ENCODE measurements around the gene PPP4R2.
"Not testable (repeated sequence)": the region's sequence is repeated elsewhere in the genome, so short reads cannot be mapped to it uniquely, and the experiment has no call there.

The PPP4R2 gene

GRCh38 chr3:73026111-73026759 is 29.6 kb downstream of the PPP4R2 start:
- DNase-seq (ENCODE audit: low read depth), result no peak

- no peak for DNase-seq (ENCODE audit: low read depth)
These were observed 30.1 kb downstream of the PPP4R2 start for GRCh38 chr3:73026760-73027113.

DNA sequence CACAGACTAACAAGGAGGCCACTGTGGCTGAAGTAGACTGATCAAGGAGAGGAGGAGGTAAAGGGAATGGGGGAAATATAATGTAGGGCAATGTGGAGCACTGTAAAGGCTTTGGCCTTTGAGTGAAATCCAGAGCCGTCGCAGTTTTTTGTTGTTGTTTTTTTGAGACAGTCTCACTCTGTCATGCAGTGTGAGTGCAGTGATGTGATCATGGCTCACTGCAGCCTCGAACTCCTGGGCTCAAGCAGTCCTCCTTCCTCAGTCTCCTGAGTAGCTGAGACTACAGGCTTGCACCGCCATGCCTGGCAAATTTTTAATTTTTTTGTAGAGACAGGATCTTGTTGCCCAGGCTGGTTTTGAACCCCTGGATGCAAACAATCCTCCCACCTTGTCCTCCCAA is 32.2 kb downstream of the PPP4R2 start:
- DNase-seq (ENCODE audit: low read depth), result no peak

GRCh38 chr3:73029321-73029796 is 32.7 kb downstream of the PPP4R2 start:
- DNase-seq (ENCODE audit: low read depth), result no peak

- DNase-seq (ENCODE audit: low read depth), result no peak
These were observed 33.5 kb downstream of the PPP4R2 start for GRCh38 chr3:73030073-73030597.

GRCh38 chr3:73031573-73032103 is 35.0 kb downstream of the PPP4R2 start:
- no peak for DNase-seq (ENCODE audit: low read depth)

- no peak for DNase-seq (ENCODE audit: low read depth)
These were observed 40.3 kb downstream of the PPP4R2 start for GRCh38 chr3:73036694-73037591.

DNA sequence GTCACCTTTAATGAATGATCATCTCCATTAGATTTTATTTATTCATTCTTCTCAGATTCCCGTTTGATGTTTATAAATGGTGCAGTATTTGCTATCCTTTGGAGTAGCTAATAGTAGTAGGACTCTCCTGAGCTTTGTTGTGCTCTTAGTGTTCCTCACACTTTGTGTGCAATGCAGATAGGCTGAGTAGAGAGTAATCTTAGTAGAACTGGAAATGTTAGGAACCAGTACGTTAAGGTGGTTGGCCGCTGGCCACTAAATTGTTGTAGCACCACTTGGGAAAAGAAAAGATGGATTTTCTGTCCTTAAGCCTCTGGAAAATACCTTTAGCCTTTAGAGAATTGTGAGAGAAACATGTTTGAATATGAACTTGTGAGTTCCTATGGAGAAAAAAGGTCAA is 44.9 kb downstream of the PPP4R2 start:
- no peak for DNase-seq (ENCODE audit: low read depth)

DNA sequence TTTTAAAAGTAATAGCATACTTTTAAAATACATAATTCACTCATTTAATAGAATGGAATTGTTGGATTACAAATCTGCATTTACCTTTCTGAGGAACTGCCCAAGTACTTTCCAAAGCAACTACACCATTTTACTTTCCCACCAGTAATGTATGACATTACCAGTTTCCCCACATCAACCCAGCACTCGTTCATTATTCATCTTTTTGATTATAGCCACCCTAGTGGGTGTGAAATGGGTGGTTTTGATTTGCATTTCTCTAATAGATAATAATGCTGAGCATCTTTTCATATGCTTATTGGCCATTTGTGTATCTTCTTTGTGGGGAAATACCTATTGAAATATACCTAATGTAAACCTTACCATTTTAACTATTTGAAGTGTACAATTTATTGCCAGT is 46.8 kb downstream of the PPP4R2 start:
- DNase-seq (ENCODE audit: low read depth), result no peak

GRCh38 chr3:73045391-73045790 is 48.8 kb downstream of the PPP4R2 start:
- no peak for DNase-seq (ENCODE audit: low read depth)

- DNase-seq (ENCODE audit: low read depth), result no peak
These were observed 49.6 kb downstream of the PPP4R2 start for GRCh38 chr3:73046195-73046594.

DNA sequence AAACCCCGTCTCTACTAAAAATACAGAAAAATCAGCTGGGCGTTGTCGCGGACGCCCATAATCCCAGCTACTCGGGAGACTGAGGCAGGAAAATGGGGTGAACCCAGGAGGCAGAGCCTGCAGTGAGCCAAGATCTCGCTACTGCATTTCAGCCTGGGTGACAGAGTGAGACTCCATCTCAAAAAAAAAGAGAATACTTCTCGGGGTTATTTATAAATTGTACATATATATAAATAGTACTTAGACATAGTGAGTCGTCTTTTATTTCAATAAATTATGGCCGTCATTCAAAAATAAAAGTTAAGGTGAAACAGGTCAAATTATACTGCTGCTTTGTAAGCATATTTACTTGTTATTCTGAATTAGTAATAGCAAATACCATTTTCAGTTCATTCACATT is 52.7 kb downstream of the PPP4R2 start:
- DNase-seq (ENCODE audit: low read depth), result no peak

- DNase-seq (ENCODE audit: low read depth), result no peak
These were observed 56.2 kb downstream of the PPP4R2 start for GRCh38 chr3:73052857-73053256.

DNA sequence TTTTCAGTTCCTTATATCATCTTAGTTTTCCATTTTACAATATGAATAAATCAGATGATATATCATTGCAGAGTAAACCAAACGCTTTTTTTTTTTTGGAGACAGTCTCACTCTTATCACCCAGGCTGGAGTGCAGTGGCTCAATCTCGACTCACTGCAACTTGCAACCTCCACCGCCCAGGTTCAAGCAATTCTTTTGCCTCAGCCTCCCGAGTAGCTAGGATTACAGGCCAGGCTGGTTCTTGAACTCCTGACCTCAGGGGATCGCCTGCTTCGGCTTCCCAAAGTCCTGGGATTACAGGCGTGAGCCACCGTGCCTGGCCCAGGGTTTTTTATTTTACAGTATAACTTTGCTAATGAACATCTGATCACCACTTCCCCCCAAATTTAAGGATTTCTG is 59.0 kb downstream of the PPP4R2 start:
- DNase-seq (ENCODE audit: low read depth), result no peak

- DNase-seq (ENCODE audit: low read depth), result no peak
These were observed 59.6 kb downstream of the PPP4R2 start for GRCh38 chr3:73056014-73056844.

DNA sequence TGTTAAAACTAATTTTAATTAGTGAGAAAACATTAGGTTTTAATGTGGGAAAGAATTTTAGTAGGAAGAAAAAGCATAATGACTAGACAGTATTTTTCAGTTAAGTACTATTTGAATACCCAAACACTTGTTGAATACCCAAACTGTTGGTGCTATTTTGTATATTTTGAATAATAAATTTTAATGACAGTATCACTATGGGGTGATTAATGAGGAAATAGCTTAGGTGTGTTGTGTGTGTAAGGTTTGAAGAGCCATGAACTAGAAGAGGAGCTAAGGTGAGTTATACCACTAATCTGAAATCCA is 60.2 kb downstream of the PPP4R2 start:
- no peak for DNase-seq (ENCODE audit: low read depth)

DNA sequence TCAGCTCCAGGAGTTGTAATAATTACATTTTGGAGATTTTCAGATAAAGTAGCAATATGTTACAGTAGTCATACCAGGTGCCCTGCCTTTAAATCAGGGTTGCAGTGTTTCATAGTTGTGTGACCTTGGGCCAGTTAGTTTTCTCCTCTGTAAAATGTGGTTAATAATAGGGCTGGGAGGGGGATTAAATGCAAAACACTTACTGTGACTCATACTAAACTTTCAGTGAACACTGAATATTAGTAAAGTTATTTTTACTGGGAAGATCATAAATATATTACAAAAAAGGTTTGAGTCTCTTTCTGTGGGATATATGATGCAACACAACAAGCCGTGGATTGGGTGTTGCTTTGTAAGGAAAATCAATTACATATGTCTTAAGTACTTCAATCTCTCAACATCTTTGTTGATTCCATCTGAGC is 63.7 kb downstream of the PPP4R2 start:
- DNase-seq (ENCODE audit: low read depth), result no peak

- DNase-seq (ENCODE audit: low read depth), result no peak
These were observed 64.8 kb downstream of the PPP4R2 start, which contains the start of gene EBLN2 for GRCh38 chr3:73061416-73061815. Gene EBLN2, plus strand, starts transcription at chr3:73061659. Its CDS starts 423 bp downstream, at chr3:73062082.

- not testable (repeated sequence) for DNase-seq (ENCODE audit: low read depth)
These were observed 69.6 kb downstream of the PPP4R2 start for GRCh38 chr3:73066243-73066642.

GRCh38 chr3:73068419-73068818 is 71.8 kb downstream of the PPP4R2 start:
- no peak for DNase-seq (ENCODE audit: low read depth)

DNA sequence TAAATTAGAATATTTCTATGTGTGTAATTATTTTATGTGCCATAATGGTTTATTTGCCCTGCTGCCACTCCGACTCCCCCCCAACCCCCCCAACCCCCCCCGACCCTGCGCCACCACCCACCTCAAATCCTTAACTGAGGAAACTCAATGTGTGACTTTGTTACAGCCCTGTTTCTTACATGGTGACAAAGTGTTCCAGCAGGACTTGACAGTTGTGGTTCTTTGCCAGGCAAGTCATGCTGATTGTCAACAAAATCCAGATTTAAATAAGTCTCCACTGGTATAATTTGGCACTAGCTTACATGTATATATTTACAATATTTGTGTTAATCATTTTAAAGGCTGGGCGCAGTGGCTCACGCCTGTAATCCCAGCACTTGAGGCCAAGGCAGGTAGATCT is 72.6 kb downstream of the PPP4R2 start:
- no peak for DNase-seq (ENCODE audit: low read depth)
